Measurements from ENCODE around the gene MICAL2.

MICAL2 gene

GRCh38 chr11:12212821-12213185 lies 102.4 kb downstream of the MICAL2 start:
- DNase-seq = no peak

- no peak for DNase-seq
Measured at GRCh38 chr11:12213883-12214282, 103.5 kb downstream of the MICAL2 start.

- DNase-seq = no peak
Measured at GRCh38 chr11:12214751-12215150, 104.4 kb downstream of the MICAL2 start.

GRCh38 chr11:12215181-12215593 lies 104.8 kb downstream of the MICAL2 start:
- no peak for DNase-seq

DNA sequence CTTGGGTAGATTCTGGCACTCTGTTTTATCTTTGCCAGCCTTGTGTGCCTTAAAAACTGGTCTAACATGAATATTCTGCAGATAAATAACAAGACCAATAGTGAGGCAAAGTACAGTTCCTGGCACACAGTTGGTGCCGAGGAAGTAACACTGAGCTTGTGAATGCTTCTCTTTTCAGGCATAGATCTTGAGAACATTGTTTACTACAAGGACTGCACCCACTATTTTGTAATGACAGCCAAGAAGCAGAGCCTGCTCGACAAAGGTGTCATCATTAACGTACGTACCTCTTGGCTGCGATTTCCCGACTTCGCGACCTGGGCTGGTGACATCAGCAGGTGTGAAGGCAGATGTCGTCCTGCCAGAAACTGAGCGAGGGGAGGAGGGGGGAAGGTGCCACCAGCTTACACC lies 105.7 kb downstream of the MICAL2 start:
- no peak for DNase-seq

- DNase-seq = no peak
Measured at GRCh38 chr11:12216671-12217374, 106.4 kb downstream of the MICAL2 start.

GRCh38 chr11:12217879-12218278 lies 107.5 kb downstream of the MICAL2 start:
- no peak for DNase-seq

DNA sequence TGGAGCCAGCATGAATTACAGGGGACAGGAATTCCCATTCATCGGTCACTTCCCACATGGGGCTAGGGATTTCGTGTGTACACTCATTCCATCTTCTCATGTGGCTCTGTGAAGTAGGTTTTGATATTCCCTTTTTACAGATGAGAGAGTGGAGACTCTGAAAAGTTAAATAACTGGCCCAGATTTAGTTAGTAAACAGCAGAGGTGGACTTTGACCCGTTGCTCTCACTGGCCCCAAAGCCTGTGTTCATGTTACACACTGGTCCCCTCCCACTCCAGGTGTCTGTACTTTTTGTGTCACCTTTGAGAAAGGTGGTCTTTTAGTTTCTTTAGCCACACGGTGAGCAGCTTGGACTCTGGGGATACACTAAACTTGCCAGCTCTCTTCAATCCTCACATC lies 108.5 kb downstream of the MICAL2 start:
- DNase-seq = no peak

DNA sequence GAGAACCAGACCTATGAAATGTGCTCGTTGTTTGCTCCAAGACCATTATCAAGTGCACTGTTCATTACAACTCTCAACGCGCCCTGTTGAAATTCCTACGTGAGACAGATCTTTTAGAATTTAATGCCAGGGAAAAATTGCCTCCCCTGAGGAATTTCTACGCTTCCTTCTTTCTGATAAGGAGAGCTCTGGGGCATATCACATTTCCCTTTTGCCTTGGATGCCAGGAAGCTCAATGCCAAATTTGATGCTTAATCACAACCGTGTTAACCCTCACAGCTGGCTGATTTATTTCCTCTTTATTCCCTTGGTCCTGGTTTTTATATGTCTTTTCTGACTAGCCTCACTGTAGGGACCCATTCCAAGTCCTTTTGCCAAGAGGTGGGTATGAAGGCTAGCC lies 109.4 kb downstream of the MICAL2 start:
- DNase-seq = no peak

DNA sequence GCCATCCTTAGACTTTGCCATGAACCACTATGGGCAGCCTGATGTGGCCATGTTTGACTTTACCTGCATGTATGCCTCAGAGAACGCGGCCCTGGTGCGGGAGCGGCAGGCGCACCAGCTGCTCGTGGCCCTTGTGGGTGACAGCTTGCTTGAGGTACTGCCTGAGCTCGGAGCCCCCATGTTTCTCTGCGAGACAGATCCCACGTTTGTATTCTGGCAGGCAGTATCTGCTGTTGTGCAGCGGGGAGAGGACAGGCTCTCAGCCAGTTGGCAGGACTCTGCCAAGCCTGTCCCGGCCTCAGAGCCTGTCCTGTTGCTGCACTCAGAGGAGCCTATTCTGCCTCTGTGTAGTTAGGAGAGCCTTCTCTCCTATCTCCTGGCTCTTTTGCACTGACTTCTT lies 109.9 kb downstream of the MICAL2 start:
- no peak for DNase-seq

GRCh38 chr11:12221051-12221535 lies 110.7 kb downstream of the MICAL2 start:
- no peak for DNase-seq

DNA sequence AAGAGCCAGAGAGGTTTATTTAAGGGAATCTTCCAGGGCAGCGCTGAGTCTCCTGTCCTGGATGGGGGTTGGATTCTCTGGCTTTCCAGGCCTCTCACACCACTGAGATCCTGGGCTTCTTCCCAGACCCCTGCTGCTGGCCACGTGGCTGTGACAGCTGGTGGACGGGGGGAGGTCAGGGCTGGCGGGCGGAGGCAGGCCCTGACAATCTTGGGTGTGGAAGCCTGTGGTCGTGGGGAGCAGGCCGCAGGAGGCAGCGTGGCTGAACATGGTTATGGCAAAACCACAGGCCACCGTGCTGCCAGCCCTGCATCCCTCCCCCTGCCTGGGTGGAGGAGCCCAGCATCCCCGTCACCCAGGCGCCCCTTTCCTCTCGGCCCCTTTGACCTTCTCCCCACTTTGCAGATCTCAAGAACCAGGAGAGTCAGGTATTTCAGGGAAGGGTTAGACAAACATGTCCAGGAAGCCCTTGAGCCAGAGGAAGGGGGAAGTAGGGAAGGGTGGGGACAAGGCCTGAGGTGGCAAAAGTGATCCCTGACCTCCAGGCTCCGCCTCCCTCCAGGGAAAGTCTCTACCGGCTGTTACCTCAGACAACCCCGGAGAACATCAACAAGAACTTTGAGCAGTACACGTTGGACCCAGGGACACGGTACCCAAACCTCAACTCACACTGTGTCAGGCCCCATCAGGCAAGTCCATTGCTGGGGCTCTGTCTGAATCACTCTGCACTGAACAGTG lies 111.8 kb downstream of the MICAL2 start:
- DNase-seq = no peak

- DNase-seq = peak; percentile 56
Measured at GRCh38 chr11:12223771-12224536, 113.6 kb downstream of the MICAL2 start.

GRCh38 chr11:12224537-12224893 lies 114.1 kb downstream of the MICAL2 start:
- peak; percentile 98 for DNase-seq

DNA sequence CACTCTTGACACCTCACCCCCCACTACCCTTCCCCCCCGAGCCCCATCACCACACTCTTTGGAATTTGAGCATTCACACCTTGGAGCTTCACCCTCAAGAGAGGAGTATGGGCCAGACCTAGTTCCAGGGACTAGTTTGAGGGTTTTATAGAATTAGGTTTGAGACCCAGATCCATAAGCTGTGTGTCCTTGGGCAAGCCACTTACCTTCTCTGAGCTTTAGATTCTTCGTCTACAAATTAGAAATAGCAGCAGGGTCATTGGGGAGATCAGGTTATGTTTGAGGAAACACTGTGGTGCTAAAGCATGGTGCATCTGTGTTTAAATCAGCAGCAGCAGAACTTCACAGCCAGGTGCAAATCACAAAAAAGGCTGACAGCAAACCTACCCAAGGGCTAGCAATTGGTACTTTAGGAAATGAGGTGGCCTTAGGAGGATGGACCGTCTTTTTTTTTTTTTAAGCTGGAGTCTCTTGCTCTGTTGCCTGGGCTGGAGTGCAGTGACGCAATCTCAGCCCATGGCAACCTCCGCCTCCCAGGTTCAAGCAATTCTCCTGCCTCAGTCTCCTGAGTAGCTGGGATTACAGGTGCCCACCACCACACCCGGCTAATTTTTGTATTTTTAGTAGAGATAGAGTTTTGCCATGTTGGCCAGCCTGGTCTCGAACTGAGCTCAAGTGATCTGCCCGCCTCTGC lies 114.8 kb downstream of the MICAL2 start:
- no peak for DNase-seq

- DNase-seq = no peak
Measured at GRCh38 chr11:12226093-12226492, 115.7 kb downstream of the MICAL2 start.

DNA sequence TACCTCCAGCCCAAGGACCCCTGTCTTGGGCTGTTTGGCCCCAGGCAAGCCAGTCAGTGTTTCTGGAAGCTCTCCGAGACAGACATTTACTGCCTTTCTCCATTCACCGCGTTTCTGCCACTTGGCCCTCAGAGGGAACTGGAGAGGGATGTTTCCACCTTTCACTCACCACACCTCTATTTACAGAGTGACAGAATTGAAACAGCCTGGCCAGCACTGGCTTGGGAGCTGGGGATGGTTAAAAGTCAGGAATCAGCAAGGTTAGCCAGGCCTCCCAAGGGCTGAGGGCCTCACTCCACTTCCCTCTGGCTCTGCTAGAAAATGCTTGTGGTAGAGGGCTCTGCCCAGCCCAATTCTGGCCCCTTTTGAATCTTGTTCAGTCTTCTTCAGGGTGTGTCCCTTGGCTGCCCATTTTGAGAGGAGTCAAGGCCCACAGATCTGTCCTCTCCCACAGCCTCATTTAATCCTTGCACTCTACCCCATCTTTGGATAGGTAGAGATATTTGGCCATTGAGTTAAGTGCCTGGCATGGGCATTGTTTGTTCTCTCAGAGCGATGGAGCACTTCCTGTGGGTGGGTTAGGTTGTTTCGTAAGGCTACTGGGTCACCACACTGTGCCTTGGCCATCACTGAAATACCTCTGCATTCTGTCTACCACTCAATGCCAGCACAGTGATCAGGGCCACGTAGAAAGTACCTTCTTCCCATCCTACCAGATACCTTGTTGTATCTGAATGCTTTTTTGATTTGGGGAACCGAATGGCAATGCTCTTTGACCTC lies 119.2 kb downstream of the MICAL2 start:
- DNase-seq = no peak

GRCh38 chr11:12232160-12232559 lies 121.8 kb downstream of the MICAL2 start:
- no peak for DNase-seq

- no peak for DNase-seq
Measured at GRCh38 chr11:12232817-12233601, 122.6 kb downstream of the MICAL2 start.

DNA sequence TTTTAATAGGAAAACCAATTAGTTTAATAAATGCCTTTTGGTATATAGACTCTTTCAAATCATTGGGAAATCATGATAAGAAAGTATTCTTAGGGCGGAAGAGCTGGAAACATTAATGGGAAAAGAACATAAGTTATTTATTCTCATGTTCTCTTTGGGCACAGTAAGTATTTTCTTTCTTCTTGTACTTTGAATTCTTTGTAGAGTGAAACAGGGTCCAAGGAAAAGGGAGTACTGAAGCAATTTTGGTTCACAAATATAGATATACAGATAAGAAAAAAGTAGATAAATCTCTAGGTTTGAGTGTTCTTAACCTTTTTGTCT lies 123.2 kb downstream of the MICAL2 start:
- DNase-seq = no peak

DNA sequence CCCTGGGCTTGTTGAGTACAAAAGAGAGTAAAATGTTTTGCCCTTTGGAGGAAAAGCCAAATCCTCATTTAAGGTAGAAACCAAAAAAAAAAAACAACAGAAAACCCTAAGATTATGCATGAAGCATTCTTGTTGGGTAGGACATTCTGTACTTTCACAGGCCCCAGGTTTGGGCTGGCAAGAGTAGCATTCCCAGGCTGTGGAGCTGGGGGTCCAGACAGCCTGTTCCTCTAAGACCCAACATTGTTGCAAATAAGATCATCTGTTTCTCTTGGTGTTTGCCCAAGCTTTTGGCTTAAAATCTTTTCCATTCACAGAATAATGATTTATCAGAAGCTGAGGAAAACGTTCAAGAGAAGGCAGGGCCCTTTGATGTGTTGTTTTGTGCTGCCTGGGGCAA lies 123.8 kb downstream of the MICAL2 start:
- no peak for DNase-seq

DNA sequence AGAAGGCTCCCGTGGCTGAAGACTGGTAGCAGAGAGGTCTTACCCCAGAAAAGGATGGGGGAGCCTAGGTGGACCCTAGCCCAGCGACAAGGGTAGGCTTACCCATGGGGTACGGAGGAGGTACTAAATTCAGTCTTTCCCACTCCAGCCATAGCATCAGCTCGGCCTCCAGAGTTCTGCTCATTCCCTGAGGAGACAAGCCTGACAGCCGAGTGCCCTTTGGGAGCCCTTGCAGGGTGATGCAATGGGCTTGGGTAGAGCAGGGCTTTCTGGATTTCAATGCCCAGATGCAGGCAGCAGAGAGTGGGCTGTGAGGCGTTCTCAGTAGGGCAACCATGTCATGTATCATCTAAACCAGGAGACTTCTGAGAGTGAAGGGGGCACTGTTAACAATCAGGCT lies 124.7 kb downstream of the MICAL2 start:
- no peak for DNase-seq
